RKO (cell line): Measurements from ENCODE around the gene ORC2.

ENCODE experiments used
- DNase-seq: peaks from one replicate; pipeline ENCODE4 v3.0.0-alpha.2; 2016; ENCODE audit warnings: low spot score

The ORC2 gene

GRCh38 chr2:200860092-200860795, 103.2 kb downstream of the ORC2 start:
- no peak for DNase-seq
